ENCODE data around the gene ARHGAP42.

- no peak for TF ChIP-seq CTCF (conservative IDR thresholded peaks at IDR 0.05; ENCODE audit: low read depth, low read length)
- no peak for TF ChIP-seq EZH2 (IDR thresholded peaks at IDR 0.05; ENCODE audit: borderline replicate concordance, low read depth, low read length, poor library complexity, severe bottlenecking)
Observed at GRCh38 chr11:100812517-100812916, 125.4 kb downstream of the ARHGAP42 start.

Measured in A673 (cell line).